Kidney epithelial cell (primary cell): ENCODE results near the gene LONRF2. TPM values are rescaled to one million over a fixed set of nuclear protein-coding genes. Genes with fewer than 3 reads are reported as not detected.

Experiments
- DNase-seq: peaks from one replicate; pipeline ENCODE4 v3.0.0-alpha.2; 2010; ENCODE audit warnings: low read depth
- H3K27me3 ChIP-seq: 2 replicates; pipeline ENCODE4 v1.6.0; 2011; ENCODE audit warnings: low read length; ENCODE audit not compliant: control insufficient read depth, insufficient read depth
- H3K36me3 ChIP-seq: 2 replicates; pipeline ENCODE4 v1.5.1; 2011; ENCODE audit warnings: low read length; ENCODE audit not compliant: control insufficient read depth, insufficient read depth
- H3K4me3 ChIP-seq: 2 replicates; pipeline ENCODE4 v1.5.1; 2011; ENCODE audit warnings: low read depth, mild to moderate bottlenecking, control low read depth, low read length
- CTCF ChIP-seq: IDR thresholded peaks from 2 replicates; pipeline ENCODE4 v1.5.1; 2011; ENCODE audit warnings: mild to moderate bottlenecking, moderate library complexity, low read length, control low read depth, inconsistent platforms; ENCODE audit not compliant: insufficient read depth, poor library complexity, severe bottlenecking
- total RNA-seq: library from RNA; depleted of rRNA; stranded (reverse); fragments of >200 nt; gene quantifications from 2 replicates; pipeline ENCODE4 v1.2.3, GENCODE V29; 2015

LONRF2 gene
- total RNA-seq, 1 donor from 2014 or later = 3.3 TPM

- Histone ChIP-seq H3K36me3 (no peaks in the 10 kb centered on the region), H3K4me3 (no peak overlapping the region), H3K27me3 (peaks cover 2% of the 10 kb centered on the region)
- TF ChIP-seq CTCF = no peak
- DNase-seq = no peak
These were observed 97.2 kb downstream of the LONRF2 start for GRCh38 chr2:100224988-100225710.

GRCh38 chr2:100223502-100223901, 98.8 kb downstream of the LONRF2 start:
- H3K36me3 ChIP-seq = no peaks in the 10 kb centered on the region

More at GRCh38 chr2:100223502-100223901, 98.8 kb downstream of the LONRF2 start:
- Histone ChIP-seq H3K27me3 (peaks cover 2% of the 10 kb centered on the region), H3K4me3 (no peak overlapping the region)
- no peak for TF ChIP-seq CTCF
- DNase-seq = no peak

Other genes starting within 250 kb of the LONRF2 start
- 13.9 and 16.0 TPM in 2 replicates for gene AFF3, start 179.9 kb downstream of the LONRF2 start, total RNA-seq
- gene CHST10, start 95.2 kb upstream of the LONRF2 start, total RNA-seq = 18.8 and 21.8 TPM in 2 replicates
- gene NMS, start 148.0 kb upstream of the LONRF2 start, total RNA-seq = not detected in 2 replicates
- 19.0 and 23.9 TPM in 2 replicates for gene PDCL3, start 240.5 kb upstream of the LONRF2 start, total RNA-seq